Measurements from ENCODE around the gene APOD. TPM values are rescaled to one million over a fixed set of nuclear protein-coding genes. Genes with fewer than 3 reads are reported as not detected.

Gene APOD
- polyA plus RNA-seq, 6 donors from 2014 or later = 0.25 to 3.5 (median 1.9) TPM; not detected in 1

DNA sequence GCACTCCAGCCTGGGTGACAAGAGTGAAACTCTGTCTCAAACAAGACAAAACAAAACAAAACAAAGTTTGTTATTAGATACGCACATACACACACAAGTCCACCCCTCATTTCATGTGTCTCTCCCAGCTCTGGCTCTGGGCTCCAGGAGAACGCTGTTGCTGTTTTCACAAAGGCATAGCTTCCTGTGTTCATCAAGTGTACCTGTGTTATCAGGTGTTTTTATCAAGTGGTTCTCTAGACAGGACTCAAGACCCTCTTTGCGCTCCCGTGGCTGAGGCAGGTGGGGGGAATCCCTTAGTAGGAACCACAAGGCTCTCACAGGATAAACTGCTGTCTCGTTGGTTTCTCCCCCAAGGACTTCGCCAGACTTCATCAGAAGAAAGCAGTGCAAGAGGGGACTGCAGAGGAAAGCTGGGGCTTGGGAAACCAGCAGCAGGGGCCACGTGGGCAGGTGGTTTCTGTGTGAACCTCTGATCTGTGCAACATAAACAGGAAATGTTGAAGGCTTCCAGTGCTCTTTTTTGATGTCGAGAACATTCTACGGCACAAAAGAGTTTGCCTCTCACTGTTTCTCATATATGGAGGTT lies 33.7 kb downstream of the APOD start:
- Mint-ChIP-seq H3K27ac (peak overlapping the region; percentile 83 to 98 (median 96)), H3K9me3 (peaks cover 0 to 2% (median 0%) of the 10 kb centered on the region in 7 donors), H3K36me3 (no peaks in the 10 kb centered on the region), H3K4me3 (peak overlapping the region; percentile 74 to 90 (median 89)), H3K27me3 (no peaks in the 10 kb centered on the region), H3K4me1 (peaks cover 42 to 61% (median 53%) of the 10 kb centered on the region in 3 donors)
- DNase-seq (peak; percentile 54), ATAC-seq (ENCODE audit: low read depth in 2 of 2) (peak; percentile 87 to 90)

- Mint-ChIP-seq H3K27me3 (no peaks in the 10 kb centered on the region), H3K36me3 (no peaks in the 10 kb centered on the region), H3K4me3 (peak overlapping the region in 3 of 8 donors; percentile 6 to 72 (median 33)), H3K9me3 (peaks cover 0 to 2% (median 0%) of the 10 kb centered on the region in 7 donors), H3K27ac (peak overlapping the region in 1 of 6 donors; percentile 0), H3K4me1 (peaks cover 46 to 71% (median 62%) of the 10 kb centered on the region in 3 donors)
- no peak for DNase-seq
- ATAC-seq (ENCODE audit: low read depth in 2 of 2) = no peak
These were observed 34.8 kb downstream of the APOD start for GRCh38 chr3:195548987-195549386.

- Mint-ChIP-seq H3K27me3 (no peaks in the 10 kb centered on the region), H3K27ac (peak overlapping the region in 3 of 6 donors; percentile 0 to 71 (median 59)), H3K4me3 (peak overlapping the region in 4 of 8 donors; percentile 6 to 33 (median 16)), H3K36me3 (no peaks in the 10 kb centered on the region), H3K4me1 (peaks cover 46 to 74% (median 66%) of the 10 kb centered on the region in 3 donors), H3K9me3 (peaks cover 0 to 2% (median 0%) of the 10 kb centered on the region in 7 donors)
- no peak for ATAC-seq (ENCODE audit: low read depth in 2 of 2)
- no peak for DNase-seq
These were observed 35.2 kb downstream of the APOD start for GRCh38 chr3:195548501-195548900.

DNA sequence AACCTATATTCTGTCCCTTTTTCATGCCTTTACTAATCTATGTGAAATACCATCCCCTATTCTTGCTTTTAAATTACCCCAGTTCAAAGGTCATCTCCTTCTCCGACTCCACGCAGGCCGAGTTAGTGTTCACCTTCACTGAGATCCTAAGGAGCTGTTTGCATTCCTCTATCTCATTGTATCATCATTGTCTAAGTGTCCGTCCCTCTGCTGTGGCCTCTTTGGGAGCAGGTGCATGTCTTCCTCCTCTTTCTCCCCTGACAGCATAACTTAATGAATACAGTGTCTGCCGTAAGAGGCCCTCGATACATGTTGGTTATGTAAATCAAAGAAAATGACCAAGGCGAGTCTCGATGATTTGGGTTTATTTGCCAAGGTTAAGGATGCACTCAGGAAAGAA lies 35.7 kb downstream of the APOD start:
- no peak for ATAC-seq (ENCODE audit: low read depth in 2 of 2)
- peaks cover 44 to 71% (median 66%) of the 10 kb centered on the region in 3 donors for H3K4me1 Mint-ChIP-seq

DNA sequence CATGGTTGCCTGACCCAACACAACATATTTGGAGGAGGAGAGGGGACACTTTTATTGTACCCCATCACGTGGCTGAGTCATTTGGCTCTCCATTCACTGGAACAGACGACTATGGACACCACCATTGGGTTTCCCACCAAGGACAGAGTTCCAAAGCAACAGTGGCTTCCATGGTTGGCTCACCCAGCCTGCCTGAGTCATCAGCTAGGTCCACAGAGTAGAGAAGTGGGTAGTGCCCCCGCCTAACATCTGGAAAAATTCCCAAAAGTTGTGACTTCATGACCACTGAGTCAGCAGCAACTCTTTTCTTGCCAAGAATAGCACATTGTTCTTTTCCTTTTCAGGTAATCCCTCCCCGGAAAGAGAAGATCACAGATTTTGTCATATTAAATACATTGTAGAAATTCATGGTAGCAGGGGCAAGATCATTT lies 37.6 kb downstream of the APOD start:
- Mint-ChIP-seq H3K4me1 (peaks cover 47 to 75% (median 71%) of the 10 kb centered on the region in 3 donors), H3K27me3 (no peaks in the 10 kb centered on the region), H3K36me3 (no peaks in the 10 kb centered on the region), H3K27ac (peak overlapping the region in 5 of 6 donors; percentile 72 to 96 (median 90)), H3K4me3 (peak overlapping the region in 6 of 8 donors; percentile 63 to 89 (median 84)), H3K9me3 (no peaks in the 10 kb centered on the region)
- ATAC-seq (ENCODE audit: low read depth in 2 of 2) (no peak), DNase-seq (no peak)

More for the DNA sequence above, 35.7 kb downstream of the APOD start:
- Mint-ChIP-seq H3K27me3 (no peaks in the 10 kb centered on the region), H3K27ac (peak overlapping the region in 5 of 6 donors; percentile 0 to 71 (median 43)), H3K4me3 (peak overlapping the region in 2 of 8 donors; percentile 0 to 28), H3K9me3 (peaks cover 0 to 2% (median 0%) of the 10 kb centered on the region in 7 donors), H3K36me3 (no peaks in the 10 kb centered on the region)
- no peak for DNase-seq

DNA sequence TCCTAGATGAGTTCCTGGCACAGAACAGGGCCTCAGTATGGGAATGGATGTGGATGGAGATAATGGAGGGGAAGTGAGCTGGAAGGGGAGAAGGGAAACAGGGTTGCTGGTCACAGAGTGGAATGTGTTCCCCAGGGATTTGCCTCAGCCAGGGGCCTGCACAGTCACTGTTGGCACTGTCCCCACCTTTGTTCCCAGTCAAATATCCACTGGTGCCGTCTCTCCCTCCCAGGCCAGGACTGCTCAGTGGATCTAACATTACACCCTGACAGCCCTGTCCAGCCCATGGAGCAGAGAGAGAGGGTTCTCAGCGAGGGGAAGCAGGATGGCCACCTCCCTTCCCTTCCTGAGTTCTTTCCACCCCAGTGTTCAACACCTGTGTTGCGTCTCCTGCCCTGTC lies 39.1 kb downstream of the APOD start:
- DNase-seq (no peak), ATAC-seq (ENCODE audit: low read depth in 2 of 2) (no peak)
- Mint-ChIP-seq H3K27ac (peak overlapping the region in 2 of 6 donors; percentile 76 to 96), H3K36me3 (no peaks in the 10 kb centered on the region), H3K4me1 (peaks cover 55 to 75% (median 72%) of the 10 kb centered on the region in 3 donors), H3K27me3 (no peaks in the 10 kb centered on the region), H3K9me3 (no peaks in the 10 kb centered on the region), H3K4me3 (peak overlapping the region in 7 of 8 donors; percentile 88 to 97 (median 94))

DNA sequence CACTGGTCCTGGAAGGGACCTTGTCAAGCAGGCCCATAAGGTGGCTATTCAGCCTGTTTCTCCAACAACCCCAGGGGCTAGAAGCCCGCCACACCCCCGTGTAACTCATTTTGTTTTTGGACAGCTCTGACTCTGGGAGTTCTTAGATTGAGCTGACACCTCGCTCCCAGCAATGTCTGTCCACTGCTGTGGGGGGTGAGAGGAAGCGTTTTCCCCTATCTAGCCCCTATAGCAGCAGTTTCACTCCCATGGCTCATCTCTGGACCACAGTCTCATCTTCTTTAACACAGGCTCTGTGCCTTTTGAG lies 39.6 kb downstream of the APOD start:
- Mint-ChIP-seq H3K27ac (peak overlapping the region in 4 of 6 donors; percentile 76 to 96 (median 85)), H3K9me3 (no peaks in the 10 kb centered on the region), H3K4me3 (peak overlapping the region; percentile 88 to 97 (median 93)), H3K27me3 (no peaks in the 10 kb centered on the region), H3K4me1 (peaks cover 60 to 79% (median 76%) of the 10 kb centered on the region in 3 donors), H3K36me3 (no peaks in the 10 kb centered on the region)
- ATAC-seq (ENCODE audit: low read depth in 2 of 2) = no peak
- DNase-seq = no peak

DNA sequence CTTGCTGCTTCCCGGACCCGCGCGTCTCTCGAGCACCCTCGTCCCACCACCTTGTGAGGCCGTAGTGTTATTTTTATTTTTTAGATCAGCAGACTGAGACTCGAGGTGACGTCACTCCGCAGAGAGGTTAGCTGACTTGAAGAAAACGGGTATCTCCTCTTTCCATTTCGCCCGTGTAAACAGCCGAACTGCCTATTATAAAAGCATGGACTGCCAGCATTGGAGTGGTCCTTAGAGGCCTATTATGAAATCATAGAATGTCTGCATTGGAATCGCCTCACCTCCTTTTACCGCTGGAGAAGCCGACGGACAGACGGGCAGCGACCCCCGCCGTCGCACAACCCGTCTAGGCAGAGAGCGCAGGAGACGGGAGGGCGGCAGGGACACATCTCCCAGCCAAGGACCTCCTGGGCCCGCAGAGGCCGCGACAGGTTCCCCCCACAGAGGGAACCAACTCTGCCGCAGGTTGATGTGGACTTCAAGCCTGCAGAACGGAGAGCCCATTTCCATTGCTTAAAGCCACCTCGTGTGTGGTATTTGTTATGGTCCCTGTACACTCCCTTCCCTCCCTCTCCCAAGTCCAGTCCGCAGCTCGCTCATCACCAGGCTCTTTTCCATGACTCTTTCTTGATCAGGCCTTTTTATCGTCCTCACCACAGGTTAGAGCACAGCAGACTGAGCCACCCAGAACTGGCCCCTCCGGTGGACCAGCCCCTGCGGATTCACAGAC lies 40.1 kb downstream of the APOD start:
- H3K36me3 Mint-ChIP-seq = no peaks in the 10 kb centered on the region
- no peaks in the 10 kb centered on the region for H3K9me3 Mint-ChIP-seq
- no peaks in the 10 kb centered on the region for H3K27me3 Mint-ChIP-seq
- peak overlapping the region; percentile 88 to 97 (median 93) for H3K4me3 Mint-ChIP-seq
- H3K27ac Mint-ChIP-seq = peak overlapping the region; percentile 88 to 99 (median 94)
- no peak for DNase-seq
- H3K4me1 Mint-ChIP-seq = peaks cover 60 to 78% (median 75%) of the 10 kb centered on the region in 3 donors
- ATAC-seq (ENCODE audit: low read depth in 2 of 2) = no peak

DNA sequence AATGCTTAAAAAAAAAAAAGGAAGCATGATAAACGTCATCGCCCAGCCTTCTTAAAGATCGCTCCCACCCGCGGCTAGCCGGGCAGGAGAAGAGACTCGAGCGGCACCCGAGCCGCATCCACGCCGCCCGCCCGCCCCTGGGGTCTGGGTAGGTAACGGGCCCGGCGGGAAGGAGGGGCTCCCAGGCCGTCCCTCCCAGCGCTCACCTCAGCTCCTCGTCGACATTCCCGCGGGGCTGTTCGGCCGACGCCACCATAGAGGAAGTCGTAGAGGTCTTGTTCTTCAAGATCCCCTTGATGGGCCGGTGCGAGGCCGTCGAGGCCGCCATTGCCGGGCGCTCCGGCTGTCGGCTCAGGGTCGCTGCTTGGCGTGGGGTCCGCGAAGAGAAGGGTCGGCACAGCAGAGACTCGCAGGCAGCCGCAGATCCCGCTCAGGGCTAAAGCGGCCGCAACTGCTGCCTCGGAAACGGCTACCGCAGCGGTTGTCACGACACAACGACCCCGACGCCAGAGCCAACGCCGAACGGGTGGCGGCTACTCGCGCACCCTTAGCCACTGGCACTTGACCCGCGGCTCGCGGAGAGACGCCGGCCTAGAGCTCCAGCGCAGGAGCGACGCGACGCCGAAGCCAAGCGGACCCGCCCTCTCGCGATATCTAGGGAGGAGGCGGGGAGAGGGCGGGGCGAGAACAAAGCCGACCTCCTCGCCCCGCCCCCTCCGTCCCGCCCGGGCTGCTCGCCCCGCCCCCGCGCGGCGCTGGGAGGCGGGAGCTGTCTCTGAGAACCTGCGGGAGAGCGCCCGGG lies 40.8 kb downstream of the APOD start, which contains the start of gene PPP1R2:
Gene PPP1R2 (minus strand): TSS at position 628 of the 802 bp plus-strand sequence. CDS start 300 bp downstream, at position 328.
- Mint-ChIP-seq H3K27me3 (no peaks in the 10 kb centered on the region), H3K36me3 (no peaks in the 10 kb centered on the region), H3K27ac (peak within 1 kb of the TSS; percentile 96 to 99 (median 97)), H3K9me3 (no peaks in the 10 kb centered on the region), H3K4me3 (peak within 1 kb of the TSS; percentile 88 to 97 (median 93)), H3K4me1 (peaks cover 56 to 77% (median 72%) of the 10 kb centered on the region in 3 donors)
- ATAC-seq (ENCODE audit: low read depth in 2 of 2) = peak; percentile 75 to 79
- DNase-seq = peak; percentile 91

- no peaks in the 10 kb centered on the region for H3K36me3 Mint-ChIP-seq
- peak overlapping the region; percentile 88 to 97 (median 93) for H3K4me3 Mint-ChIP-seq
- H3K27ac Mint-ChIP-seq = peak overlapping the region; percentile 96 to 99 (median 97)
- peak; percentile 27 to 37 for ATAC-seq (ENCODE audit: low read depth in 2 of 2)
- no peaks in the 10 kb centered on the region for H3K9me3 Mint-ChIP-seq
- peaks cover 60 to 79% (median 77%) of the 10 kb centered on the region in 3 donors for H3K4me1 Mint-ChIP-seq
- no peaks in the 10 kb centered on the region for H3K27me3 Mint-ChIP-seq
- peak; percentile 42 for DNase-seq
These were observed 41.4 kb downstream of the APOD start for GRCh38 chr3:195542316-195542697.

GRCh38 chr3:195540511-195540910 lies 43.2 kb downstream of the APOD start:
- peak; percentile 47 for DNase-seq
- Mint-ChIP-seq H3K27me3 (no peaks in the 10 kb centered on the region), H3K4me1 (peaks cover 52 to 77% (median 68%) of the 10 kb centered on the region in 3 donors), H3K9me3 (no peaks in the 10 kb centered on the region), H3K36me3 (no peaks in the 10 kb centered on the region), H3K4me3 (peak overlapping the region; percentile 69 to 96 (median 88)), H3K27ac (peak overlapping the region in 4 of 6 donors; percentile 69 to 96 (median 92))
- peak; percentile 24 to 29 for ATAC-seq (ENCODE audit: low read depth in 2 of 2)

GRCh38 chr3:195540027-195540426 lies 43.7 kb downstream of the APOD start:
- Mint-ChIP-seq H3K9me3 (no peaks in the 10 kb centered on the region), H3K27ac (peak overlapping the region in 4 of 6 donors; percentile 69 to 96 (median 92)), H3K27me3 (no peaks in the 10 kb centered on the region), H3K4me3 (peak overlapping the region in 7 of 8 donors; percentile 69 to 96 (median 88)), H3K4me1 (peaks cover 57 to 77% (median 68%) of the 10 kb centered on the region in 3 donors), H3K36me3 (no peaks in the 10 kb centered on the region)
- ATAC-seq (ENCODE audit: low read depth in 2 of 2) = no peak
- DNase-seq = no peak

GRCh38 chr3:195539479-195539878 lies 44.3 kb downstream of the APOD start:
- peaks cover 59 to 77% (median 70%) of the 10 kb centered on the region in 3 donors for H3K4me1 Mint-ChIP-seq
- H3K27me3 Mint-ChIP-seq = no peaks in the 10 kb centered on the region
- peak overlapping the region in 5 of 6 donors; percentile 61 to 96 (median 76) for H3K27ac Mint-ChIP-seq
- H3K9me3 Mint-ChIP-seq = no peaks in the 10 kb centered on the region
- no peak for ATAC-seq (ENCODE audit: low read depth in 2 of 2)
- no peak for DNase-seq
- no peaks in the 10 kb centered on the region for H3K36me3 Mint-ChIP-seq
- peak overlapping the region in 7 of 8 donors; percentile 40 to 92 (median 63) for H3K4me3 Mint-ChIP-seq

Measured in naive B cell (primary cell).